Measurements from ENCODE around the gene ADAM10. TPM values are rescaled to one million over a fixed set of nuclear protein-coding genes. Genes with fewer than 3 reads are reported as not detected.

ADAM10 gene
- total RNA-seq, 1 donor from 2014 or later = 44.6 TPM

DNA sequence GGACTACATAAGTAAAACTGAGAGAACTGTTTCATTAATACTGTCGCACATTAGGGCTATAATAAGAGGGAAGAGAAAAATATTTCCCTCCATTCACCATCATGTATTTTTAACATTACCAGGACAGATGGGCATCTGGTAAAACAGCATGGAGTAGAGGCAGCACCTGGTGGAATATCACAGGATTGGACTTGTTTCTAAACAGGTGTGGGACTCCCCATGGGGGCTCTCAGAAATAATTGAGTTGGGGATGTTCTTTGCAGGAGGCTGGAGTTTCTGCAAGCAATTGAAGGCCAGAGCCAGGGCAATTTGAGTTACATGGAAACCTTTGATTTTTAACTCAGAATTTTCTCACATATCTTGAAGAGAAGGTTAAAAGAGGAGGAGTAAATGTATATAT lies 13.2 kb upstream of the ADAM10 start:
- H3K27me3 ChIP-seq = no peaks in the 10 kb centered on the region
- H3K36me3 ChIP-seq = no peaks in the 10 kb centered on the region
- intact Hi-C loops (cut with DNase I) = no loop called here
- TF ChIP-seq, protein P1, sequence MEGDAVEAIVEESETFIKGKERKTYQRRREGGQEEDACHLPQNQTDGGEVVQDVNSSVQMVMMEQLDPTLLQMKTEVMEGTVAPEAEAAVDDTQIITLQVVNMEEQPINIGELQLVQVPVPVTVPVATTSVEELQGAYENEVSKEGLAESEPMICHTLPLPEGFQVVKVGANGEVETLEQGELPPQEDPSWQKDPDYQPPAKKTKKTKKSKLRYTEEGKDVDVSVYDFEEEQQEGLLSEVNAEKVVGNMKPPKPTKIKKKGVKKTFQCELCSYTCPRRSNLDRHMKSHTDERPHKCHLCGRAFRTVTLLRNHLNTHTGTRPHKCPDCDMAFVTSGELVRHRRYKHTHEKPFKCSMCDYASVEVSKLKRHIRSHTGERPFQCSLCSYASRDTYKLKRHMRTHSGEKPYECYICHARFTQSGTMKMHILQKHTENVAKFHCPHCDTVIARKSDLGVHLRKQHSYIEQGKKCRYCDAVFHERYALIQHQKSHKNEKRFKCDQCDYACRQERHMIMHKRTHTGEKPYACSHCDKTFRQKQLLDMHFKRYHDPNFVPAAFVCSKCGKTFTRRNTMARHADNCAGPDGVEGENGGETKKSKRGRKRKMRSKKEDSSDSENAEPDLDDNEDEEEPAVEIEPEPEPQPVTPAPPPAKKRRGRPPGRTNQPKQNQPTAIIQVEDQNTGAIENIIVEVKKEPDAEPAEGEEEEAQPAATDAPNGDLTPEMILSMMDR (IDR thresholded peaks at IDR 0.05) = no peak
- DNase-seq (ENCODE audit: low spot score in 2 of 2) = no peak
- H3K4me1 ChIP-seq = no peaks in the 10 kb centered on the region
- H3K4me3 ChIP-seq = no peak overlapping the region
- peaks cover 0 to 7% of the 10 kb centered on the region in 2 donors for H3K9me3 ChIP-seq
- no peak overlapping the region for H3K27ac ChIP-seq

DNA sequence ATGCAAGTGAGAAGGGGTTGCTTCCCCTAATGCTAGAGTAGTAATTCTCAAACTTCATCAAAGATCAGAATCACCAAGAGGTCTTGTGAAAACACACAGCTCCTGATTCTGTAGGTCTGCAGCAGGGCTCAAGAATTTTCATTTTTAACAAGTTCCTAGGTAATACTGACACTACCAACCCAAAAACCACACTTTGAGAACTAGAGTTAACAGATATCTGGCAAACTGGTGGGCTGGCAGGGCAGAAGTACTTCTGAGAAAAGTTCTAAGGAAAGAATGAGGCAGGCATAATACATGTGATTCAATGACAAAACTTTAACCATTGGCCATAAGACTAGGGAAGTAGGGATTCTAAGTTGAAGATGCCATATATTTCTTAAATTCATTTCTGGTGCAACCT lies 12.8 kb upstream of the ADAM10 start:
- intact Hi-C loops (cut with DNase I) = no loop called here
- Histone ChIP-seq H3K9me3 (peaks cover 0 to 7% of the 10 kb centered on the region in 2 donors), H3K27me3 (no peaks in the 10 kb centered on the region), H3K4me3 (no peak overlapping the region), H3K27ac (no peak overlapping the region), H3K4me1 (no peaks in the 10 kb centered on the region), H3K36me3 (no peaks in the 10 kb centered on the region)
- TF ChIP-seq, protein P1 (IDR thresholded peaks at IDR 0.05) = no peak
- DNase-seq (ENCODE audit: low spot score in 2 of 2) = no peak

DNA sequence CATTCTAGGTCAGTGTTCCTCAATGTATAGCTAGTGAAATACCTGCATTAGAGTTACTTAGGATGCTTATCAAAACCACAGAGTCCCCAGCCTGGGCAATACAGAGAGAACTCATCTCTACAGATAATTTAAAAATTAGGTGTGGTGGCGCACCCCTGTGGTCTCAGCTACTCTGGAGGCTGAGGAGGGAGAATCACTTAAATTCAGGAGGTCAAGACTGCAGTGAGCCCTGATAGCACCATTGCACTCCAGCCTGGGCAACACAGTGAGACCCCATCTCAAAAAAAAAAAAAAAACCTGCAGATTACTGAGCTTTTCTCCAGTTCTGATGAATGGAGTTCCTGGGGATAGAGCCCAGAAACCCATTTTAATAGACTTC lies 11.5 kb upstream of the ADAM10 start:
- TF ChIP-seq, protein P1 (IDR thresholded peaks at IDR 0.05) = no peak
- Histone ChIP-seq H3K4me1 (no peaks in the 10 kb centered on the region), H3K27ac (no peak overlapping the region), H3K36me3 (no peaks in the 10 kb centered on the region), H3K9me3 (peaks cover 0 to 7% of the 10 kb centered on the region in 2 donors), H3K4me3 (no peak overlapping the region), H3K27me3 (no peaks in the 10 kb centered on the region)
- no peak for DNase-seq (ENCODE audit: low spot score in 2 of 2)
- intact Hi-C loops (cut with DNase I) = no loop called here

DNA sequence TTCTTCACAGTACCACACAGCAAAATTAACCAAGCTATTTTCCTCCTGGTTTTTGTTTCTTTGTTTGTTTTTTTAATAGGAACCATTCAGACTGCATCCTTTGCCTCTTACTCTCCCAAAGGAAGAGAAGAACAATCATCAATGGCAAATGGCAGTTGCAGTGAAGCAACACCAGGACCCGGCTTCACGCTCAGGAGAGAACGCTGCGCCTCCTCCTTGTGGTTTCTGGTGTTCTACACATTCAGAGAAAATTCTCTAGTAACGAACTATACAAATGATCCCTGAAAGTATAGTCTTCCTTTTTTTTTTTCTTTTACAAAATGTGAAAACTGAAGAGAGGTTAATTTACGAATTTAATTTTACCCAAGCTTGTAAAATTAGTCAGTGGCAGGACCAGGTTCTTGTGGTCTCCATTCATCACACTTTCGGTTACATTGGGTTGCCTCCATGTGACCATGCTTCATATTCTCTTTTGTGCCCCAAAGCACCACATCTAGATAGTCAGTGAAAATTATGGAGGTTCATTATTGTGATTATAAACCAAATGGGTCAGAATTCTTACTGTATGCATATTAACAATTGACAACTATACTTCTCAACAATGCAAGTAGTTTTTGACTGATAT lies 11.0 kb upstream of the ADAM10 start:
- no peaks in the 10 kb centered on the region for H3K27me3 ChIP-seq
- DNase-seq (ENCODE audit: low spot score in 2 of 2) = no peak
- TF ChIP-seq, protein P1 (IDR thresholded peaks at IDR 0.05) = no peak
- intact Hi-C loops (cut with DNase I) = no loop called here
- no peak overlapping the region for H3K27ac ChIP-seq
- no peaks in the 10 kb centered on the region for H3K4me1 ChIP-seq
- no peaks in the 10 kb centered on the region for H3K36me3 ChIP-seq
- no peak overlapping the region for H3K4me3 ChIP-seq
- peaks cover 0 to 7% of the 10 kb centered on the region in 2 donors for H3K9me3 ChIP-seq

DNA sequence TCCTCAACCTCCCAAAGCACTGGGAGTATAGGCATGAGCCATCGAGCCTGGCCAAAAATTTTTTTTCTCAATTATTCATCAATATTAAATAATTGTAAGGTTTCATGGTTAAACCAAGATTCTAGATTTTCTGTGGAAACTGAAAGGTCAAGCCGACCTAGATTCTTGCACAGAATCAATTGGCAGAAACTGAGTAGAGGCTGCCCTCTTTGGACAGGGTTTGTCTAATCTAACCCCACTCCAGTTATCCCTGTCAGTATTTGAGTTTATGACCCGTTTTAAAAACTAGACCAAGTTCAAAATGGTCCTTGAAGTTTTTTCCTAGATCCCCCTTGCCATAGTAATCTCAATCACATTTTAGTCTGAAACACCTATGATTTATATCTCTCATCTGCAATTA lies 8.6 kb upstream of the ADAM10 start:
- intact Hi-C loops (cut with DNase I) = no loop called here
- TF ChIP-seq, protein P1 (IDR thresholded peaks at IDR 0.05) = peak in 2 of 3 experiments; percentile 10 to 37
- no peak for DNase-seq (ENCODE audit: low spot score in 2 of 2)

DNA sequence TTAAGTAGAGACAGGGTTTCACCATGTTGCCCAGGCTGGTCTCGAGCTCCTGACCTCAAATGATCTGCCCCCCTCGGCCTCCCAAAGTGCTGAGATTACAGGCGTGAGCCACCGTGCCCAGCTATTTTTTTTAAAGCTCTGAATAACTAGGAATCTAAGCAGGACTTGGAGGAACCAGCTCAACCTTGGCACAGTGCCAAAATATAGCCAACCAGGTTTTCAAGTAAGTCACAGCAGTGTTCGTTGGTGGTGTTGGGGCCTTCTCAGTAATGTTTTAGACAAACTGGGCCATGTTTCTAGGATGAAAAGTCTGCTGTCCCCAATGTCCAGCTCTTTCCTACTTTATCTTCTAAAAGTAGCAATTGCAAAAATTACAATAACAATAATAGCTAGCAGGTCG lies 6.4 kb upstream of the ADAM10 start:
- intact Hi-C loops (cut with DNase I) = no loop called here
- no peak overlapping the region for H3K4me3 ChIP-seq
- no peak for DNase-seq (ENCODE audit: low spot score in 2 of 2)

More for the DNA sequence above, 8.6 kb upstream of the ADAM10 start:
- no peaks in the 10 kb centered on the region for H3K4me1 ChIP-seq
- no peak overlapping the region for H3K27ac ChIP-seq
- H3K4me3 ChIP-seq = no peak overlapping the region
- no peaks in the 10 kb centered on the region for H3K9me3 ChIP-seq
- no peaks in the 10 kb centered on the region for H3K36me3 ChIP-seq
- H3K27me3 ChIP-seq = no peaks in the 10 kb centered on the region

More for the DNA sequence above, 6.4 kb upstream of the ADAM10 start:
- TF ChIP-seq, protein P1 (IDR thresholded peaks at IDR 0.05) = no peak
- Histone ChIP-seq H3K9me3 (no peaks in the 10 kb centered on the region), H3K27me3 (no peaks in the 10 kb centered on the region), H3K27ac (no peak overlapping the region), H3K4me1 (no peaks in the 10 kb centered on the region), H3K36me3 (no peaks in the 10 kb centered on the region)
